ENCODE data around the gene FOXO1.

GRCh38 chr13:40597735-40598365 lies 68.6 kb downstream of the FOXO1 start:
- TF ChIP-seq CTCF (IDR thresholded peaks at IDR 0.05) (no peak), POLR2A (IDR thresholded peaks at IDR 0.05) (no peak)
